ENCODE measurements around the gene AKNA. TPM values are rescaled to one million over a fixed set of nuclear protein-coding genes. Genes with fewer than 3 reads are reported as not detected.
A peak's percentile ranks its signal among the peaks of the same experiment; 100 is the strongest.

AKNA gene
- total RNA-seq, 1 donor from 2014 or later, result 152 TPM

DNA sequence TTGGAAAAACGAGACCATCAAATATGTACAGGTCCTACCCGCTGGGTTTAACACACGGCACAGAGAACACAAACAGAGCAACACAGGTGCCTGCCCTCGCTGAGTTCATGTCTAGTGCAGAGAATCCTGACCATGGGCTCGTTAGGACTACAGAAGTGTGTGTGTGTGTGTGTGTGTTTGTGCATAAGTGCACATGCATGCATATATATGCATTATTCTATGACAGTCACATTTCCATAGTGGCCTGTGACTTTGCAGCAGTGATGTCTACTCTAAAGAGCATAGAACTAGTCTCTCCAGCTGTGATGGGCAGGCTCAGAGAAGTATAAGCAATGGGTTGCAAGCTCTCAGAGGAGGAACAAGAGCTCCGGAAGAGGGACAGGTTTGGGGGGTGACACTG lies 30.4 kb downstream of the AKNA start:
- H3K27me3 Mint-ChIP-seq (ENCODE audit: low read depth), result no peaks in the 10 kb centered on the region
- no peaks in the 10 kb centered on the region for H3K9me3 Mint-ChIP-seq
- peaks cover 71% of the 10 kb centered on the region for H3K36me3 Mint-ChIP-seq (ENCODE audit: low read depth)
- H3K27ac Mint-ChIP-seq, result peak overlapping the region; percentile 26
- DNase-seq (ENCODE audit: low spot score), result no peak
- intact Hi-C loops (cut with micrococcal nuclease), result no loop called here
- H3K4me3 Mint-ChIP-seq (ENCODE audit: low read depth), result no peak overlapping the region
- peaks cover 22% of the 10 kb centered on the region for H3K4me1 Mint-ChIP-seq (ENCODE audit: low read depth)

GRCh38 chr9:114356792-114357191 lies 31.0 kb downstream of the AKNA start:
- DNase-seq (ENCODE audit: low spot score), result no peak
- H3K27me3 Mint-ChIP-seq (ENCODE audit: low read depth), result no peaks in the 10 kb centered on the region
- peaks cover 26% of the 10 kb centered on the region for H3K4me1 Mint-ChIP-seq (ENCODE audit: low read depth)
- intact Hi-C loops (cut with micrococcal nuclease), result no loop called here
- H3K9me3 Mint-ChIP-seq, result no peaks in the 10 kb centered on the region
- H3K4me3 Mint-ChIP-seq (ENCODE audit: low read depth), result no peak overlapping the region
- H3K27ac Mint-ChIP-seq, result peak overlapping the region; percentile 57
- peaks cover 70% of the 10 kb centered on the region for H3K36me3 Mint-ChIP-seq (ENCODE audit: low read depth)

GRCh38 chr9:114355821-114356220 lies 32.0 kb downstream of the AKNA start:
- no peak for DNase-seq (ENCODE audit: low spot score)
- no peak overlapping the region for H3K27ac Mint-ChIP-seq

GRCh38 chr9:114351932-114352331 lies 35.9 kb downstream of the AKNA start:
- H3K4me3 Mint-ChIP-seq (ENCODE audit: low read depth), result no peak overlapping the region
- no peaks in the 10 kb centered on the region for H3K9me3 Mint-ChIP-seq
- H3K27me3 Mint-ChIP-seq (ENCODE audit: low read depth), result no peaks in the 10 kb centered on the region
- H3K4me1 Mint-ChIP-seq (ENCODE audit: low read depth), result peaks cover 42% of the 10 kb centered on the region
- peaks cover 69% of the 10 kb centered on the region for H3K36me3 Mint-ChIP-seq (ENCODE audit: low read depth)
- intact Hi-C loops (cut with micrococcal nuclease), result no loop called here
- peak overlapping the region; percentile 38 for H3K27ac Mint-ChIP-seq
- no peak for DNase-seq (ENCODE audit: low spot score)

More at GRCh38 chr9:114355821-114356220, 32.0 kb downstream of the AKNA start:
- peaks cover 67% of the 10 kb centered on the region for H3K36me3 Mint-ChIP-seq (ENCODE audit: low read depth)
- no peak overlapping the region for H3K4me3 Mint-ChIP-seq (ENCODE audit: low read depth)
- no peaks in the 10 kb centered on the region for H3K9me3 Mint-ChIP-seq
- peaks cover 18% of the 10 kb centered on the region for H3K4me1 Mint-ChIP-seq (ENCODE audit: low read depth)
- no peaks in the 10 kb centered on the region for H3K27me3 Mint-ChIP-seq (ENCODE audit: low read depth)
- intact Hi-C loops (cut with micrococcal nuclease), result no loop called here

DNA sequence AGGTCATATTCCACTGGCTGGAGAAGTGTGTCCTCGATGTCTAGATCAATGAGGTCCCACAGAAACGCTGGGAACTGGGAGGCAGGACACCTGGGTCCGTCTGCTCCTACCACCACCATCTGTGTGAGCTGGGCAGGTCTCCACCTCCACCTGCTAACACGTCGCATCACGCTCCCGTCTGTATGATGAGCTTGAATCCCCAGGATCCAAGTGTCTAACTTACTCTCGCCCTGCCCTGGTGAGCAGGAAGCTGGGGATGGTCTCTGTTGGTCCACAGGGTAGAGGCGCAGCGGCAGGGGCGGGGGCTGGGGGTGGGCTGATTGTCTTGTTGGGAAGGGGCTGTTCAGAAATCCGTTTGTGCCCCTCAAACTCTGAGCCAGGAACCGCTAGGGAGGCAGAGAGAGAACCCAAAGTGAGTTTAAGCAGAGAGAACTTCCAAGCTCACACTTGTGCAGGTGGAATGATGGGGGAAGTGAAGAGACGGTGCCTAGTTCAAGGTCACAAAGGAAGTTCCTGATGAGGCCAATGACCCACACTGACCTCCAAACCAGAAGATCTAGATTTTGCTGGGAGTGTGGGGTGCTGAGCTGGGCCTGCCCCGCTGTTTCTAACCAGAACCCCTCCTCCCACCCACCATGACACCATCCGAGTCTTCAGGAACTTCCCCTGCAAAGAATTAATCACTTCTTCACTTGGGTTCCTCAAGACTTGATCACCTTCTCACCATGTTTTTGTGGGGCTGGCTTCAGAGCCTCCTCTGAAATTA lies 37.0 kb downstream of the AKNA start:
- Mint-ChIP-seq H3K4me1 (ENCODE audit: low read depth) (peaks cover 44% of the 10 kb centered on the region), H3K36me3 (ENCODE audit: low read depth) (peaks cover 71% of the 10 kb centered on the region), H3K27ac (peak overlapping the region; percentile 93), H3K4me3 (ENCODE audit: low read depth) (no peak overlapping the region), H3K27me3 (ENCODE audit: low read depth) (no peaks in the 10 kb centered on the region), H3K9me3 (no peaks in the 10 kb centered on the region)
- intact Hi-C loops (cut with micrococcal nuclease), result no loop called here
- DNase-seq (ENCODE audit: low spot score), result no peak

GRCh38 chr9:114349713-114350480 lies 37.9 kb downstream of the AKNA start:
- Mint-ChIP-seq H3K9me3 (no peaks in the 10 kb centered on the region), H3K4me3 (ENCODE audit: low read depth) (no peak overlapping the region), H3K27ac (peak overlapping the region; percentile 93), H3K4me1 (ENCODE audit: low read depth) (peaks cover 44% of the 10 kb centered on the region), H3K27me3 (ENCODE audit: low read depth) (no peaks in the 10 kb centered on the region), H3K36me3 (ENCODE audit: low read depth) (peaks cover 78% of the 10 kb centered on the region)
- intact Hi-C loops (cut with micrococcal nuclease), result loop anchor here (1.0 to 5.0 kb wide), 4 partner anchors 13 to 137 kb away; no protein-coding TSS in a partner anchor
- no peak for DNase-seq (ENCODE audit: low spot score)

GRCh38 chr9:114348906-114349482 lies 38.8 kb downstream of the AKNA start:
- Mint-ChIP-seq H3K9me3 (no peaks in the 10 kb centered on the region), H3K4me1 (ENCODE audit: low read depth) (peaks cover 44% of the 10 kb centered on the region), H3K36me3 (ENCODE audit: low read depth) (peaks cover 87% of the 10 kb centered on the region), H3K4me3 (ENCODE audit: low read depth) (peak overlapping the region; percentile 5), H3K27me3 (ENCODE audit: low read depth) (no peaks in the 10 kb centered on the region), H3K27ac (peak overlapping the region; percentile 93)
- intact Hi-C loops (cut with micrococcal nuclease), result loop anchor here (1.0 to 5.0 kb wide), 4 partner anchors 14 to 138 kb away; no protein-coding TSS in a partner anchor
- DNase-seq (ENCODE audit: low spot score), result peak; percentile 50

DNA sequence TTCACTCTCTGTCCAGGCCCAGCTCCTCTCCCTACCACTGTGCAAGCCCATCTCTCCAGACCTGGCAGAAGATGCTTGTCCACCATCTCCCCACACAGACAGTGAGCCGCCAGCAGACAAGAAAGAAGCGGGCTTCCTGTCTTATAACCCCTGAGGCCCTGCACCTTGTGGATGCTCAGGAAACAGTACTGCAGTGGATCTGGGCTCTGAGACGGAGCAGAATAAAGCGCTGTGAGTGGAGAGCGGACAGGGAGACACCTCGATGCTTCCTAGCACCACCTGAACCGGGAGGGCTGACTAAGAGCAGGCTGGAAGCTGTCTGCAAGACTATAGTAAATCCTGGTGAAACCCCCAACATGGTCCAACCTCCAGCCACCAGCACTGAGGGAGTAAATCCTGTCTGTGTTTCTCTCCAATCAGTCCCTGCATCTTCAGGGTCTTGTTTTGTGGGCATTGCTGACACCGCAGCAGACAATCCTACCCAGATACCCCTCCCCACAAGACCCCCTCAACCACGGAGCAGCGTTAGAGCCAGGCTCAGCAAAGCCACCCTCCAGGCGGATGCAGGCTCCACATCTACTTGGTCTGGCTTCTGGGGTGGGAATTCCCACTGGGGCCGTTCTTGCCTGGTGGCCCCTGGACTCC lies 39.4 kb downstream of the AKNA start:
- Mint-ChIP-seq H3K4me1 (ENCODE audit: low read depth) (peaks cover 44% of the 10 kb centered on the region), H3K4me3 (ENCODE audit: low read depth) (no peak overlapping the region), H3K9me3 (no peaks in the 10 kb centered on the region), H3K27ac (peak overlapping the region; percentile 93), H3K36me3 (ENCODE audit: low read depth) (peaks cover 88% of the 10 kb centered on the region), H3K27me3 (ENCODE audit: low read depth) (no peaks in the 10 kb centered on the region)
- DNase-seq (ENCODE audit: low spot score), result no peak
- intact Hi-C loops (cut with micrococcal nuclease), result loop anchor here (5.0 kb wide), 1 partner anchor 139 kb away; no protein-coding TSS in a partner anchor

DNA sequence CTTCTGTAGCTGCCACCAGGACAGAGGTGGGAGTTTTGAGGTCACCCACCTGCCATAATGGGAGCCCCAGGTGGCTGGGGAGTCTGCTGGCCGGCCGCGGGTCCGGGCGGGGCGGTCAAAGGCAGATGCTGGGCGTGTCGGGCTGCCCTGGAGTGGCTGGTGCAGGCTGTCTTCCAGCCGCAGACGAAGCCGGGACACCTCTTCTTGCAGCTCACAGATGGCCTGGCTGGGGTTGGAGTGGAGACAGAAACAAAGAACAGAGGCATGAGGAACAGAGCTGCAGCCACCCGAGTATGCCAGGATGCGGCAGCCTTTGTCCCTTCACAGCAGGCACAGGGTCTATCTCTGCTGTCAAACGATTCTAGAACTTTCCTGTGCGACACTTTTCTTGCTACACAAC lies 40.1 kb downstream of the AKNA start:
- H3K27ac Mint-ChIP-seq, result peak overlapping the region; percentile 93
- H3K9me3 Mint-ChIP-seq, result no peaks in the 10 kb centered on the region
- intact Hi-C loops (cut with micrococcal nuclease), result loop anchor here (5.0 kb wide), 1 partner anchor 140 kb away; no protein-coding TSS in a partner anchor
- H3K36me3 Mint-ChIP-seq (ENCODE audit: low read depth), result peaks cover 88% of the 10 kb centered on the region
- H3K4me1 Mint-ChIP-seq (ENCODE audit: low read depth), result peaks cover 45% of the 10 kb centered on the region
- no peak for DNase-seq (ENCODE audit: low spot score)
- H3K4me3 Mint-ChIP-seq (ENCODE audit: low read depth), result no peak overlapping the region
- H3K27me3 Mint-ChIP-seq (ENCODE audit: low read depth), result no peaks in the 10 kb centered on the region

DNA sequence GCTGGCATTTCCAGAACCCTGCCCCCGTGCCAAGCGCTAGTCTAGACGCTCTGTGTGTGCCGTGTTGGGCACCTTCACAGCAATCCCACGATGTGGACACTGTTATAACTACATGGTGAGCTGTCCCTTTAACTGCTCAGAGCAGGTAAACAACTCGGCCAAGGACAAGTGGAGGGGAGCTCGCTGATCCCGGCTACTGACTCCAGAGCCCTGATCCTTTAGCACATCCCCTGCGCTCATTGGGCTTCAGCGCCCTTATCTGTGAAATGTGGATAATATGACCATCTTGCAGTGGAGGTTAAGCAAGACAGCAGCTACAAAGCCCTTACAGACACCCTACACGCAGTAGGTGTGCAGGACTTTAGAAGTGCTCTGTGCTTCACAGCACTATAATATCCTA lies 41.6 kb downstream of the AKNA start:
- Mint-ChIP-seq H3K4me3 (ENCODE audit: low read depth) (no peak overlapping the region), H3K36me3 (ENCODE audit: low read depth) (peaks cover 92% of the 10 kb centered on the region), H3K27me3 (ENCODE audit: low read depth) (no peaks in the 10 kb centered on the region), H3K9me3 (no peaks in the 10 kb centered on the region), H3K4me1 (ENCODE audit: low read depth) (peaks cover 43% of the 10 kb centered on the region), H3K27ac (no peak overlapping the region)
- DNase-seq (ENCODE audit: low spot score), result no peak
- intact Hi-C loops (cut with micrococcal nuclease), result loop anchor here (5.0 kb wide), 1 partner anchor 141 kb away; no protein-coding TSS in a partner anchor

GRCh38 chr9:114345493-114346065 lies 42.2 kb downstream of the AKNA start:
- no peak for DNase-seq (ENCODE audit: low spot score)
- H3K4me3 Mint-ChIP-seq (ENCODE audit: low read depth), result no peak overlapping the region
- peaks cover 92% of the 10 kb centered on the region for H3K36me3 Mint-ChIP-seq (ENCODE audit: low read depth)
- H3K27ac Mint-ChIP-seq, result peak overlapping the region; percentile 40
- intact Hi-C loops (cut with micrococcal nuclease), result loop anchor here (5.0 kb wide), 1 partner anchor 142 kb away; no protein-coding TSS in a partner anchor
- no peaks in the 10 kb centered on the region for H3K9me3 Mint-ChIP-seq
- peaks cover 40% of the 10 kb centered on the region for H3K4me1 Mint-ChIP-seq (ENCODE audit: low read depth)
- no peaks in the 10 kb centered on the region for H3K27me3 Mint-ChIP-seq (ENCODE audit: low read depth)

- H3K4me3 Mint-ChIP-seq (ENCODE audit: low read depth), result no peak overlapping the region
- H3K4me1 Mint-ChIP-seq (ENCODE audit: low read depth), result peaks cover 31% of the 10 kb centered on the region
- H3K9me3 Mint-ChIP-seq, result no peaks in the 10 kb centered on the region
- intact Hi-C loops (cut with micrococcal nuclease), result loop anchor here (5.0 kb wide), 1 partner anchor 143 kb away; no protein-coding TSS in a partner anchor
- no peak overlapping the region for H3K27ac Mint-ChIP-seq
- DNase-seq (ENCODE audit: low spot score), result no peak
- H3K36me3 Mint-ChIP-seq (ENCODE audit: low read depth), result peaks cover 92% of the 10 kb centered on the region
- H3K27me3 Mint-ChIP-seq (ENCODE audit: low read depth), result no peaks in the 10 kb centered on the region
Measured at GRCh38 chr9:114344692-114345091, 43.1 kb downstream of the AKNA start.
